NCI-H526 (cell line): Measurements from ENCODE around the gene PORCN.

Experiments
- DNase-seq, 2 experiments: peaks; one replicate each; lab custom pipeline; 2025; lab: John Stamatoyannopoulos, UW

PORCN gene

DNA sequence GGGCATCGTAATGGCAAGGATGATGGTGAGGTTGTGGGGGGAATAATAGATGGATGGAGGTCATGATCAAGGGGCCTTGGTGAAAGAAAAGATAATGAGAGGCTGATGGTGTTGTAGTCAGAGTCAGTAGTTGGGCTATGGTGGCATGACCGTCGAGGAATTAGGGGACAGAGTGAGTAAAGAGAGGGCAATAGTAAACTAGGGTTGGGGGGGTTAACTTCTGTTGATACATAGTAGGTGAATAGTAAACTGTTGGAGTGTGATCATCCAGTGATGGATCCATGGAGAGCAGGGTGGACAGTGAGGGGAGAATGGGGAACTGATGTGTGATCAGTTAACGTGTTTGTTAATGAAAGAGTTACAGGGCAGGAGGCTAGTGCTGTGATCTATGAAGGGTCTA, 31.9 kb upstream of the PORCN start:
- no peak for DNase-seq

DNA sequence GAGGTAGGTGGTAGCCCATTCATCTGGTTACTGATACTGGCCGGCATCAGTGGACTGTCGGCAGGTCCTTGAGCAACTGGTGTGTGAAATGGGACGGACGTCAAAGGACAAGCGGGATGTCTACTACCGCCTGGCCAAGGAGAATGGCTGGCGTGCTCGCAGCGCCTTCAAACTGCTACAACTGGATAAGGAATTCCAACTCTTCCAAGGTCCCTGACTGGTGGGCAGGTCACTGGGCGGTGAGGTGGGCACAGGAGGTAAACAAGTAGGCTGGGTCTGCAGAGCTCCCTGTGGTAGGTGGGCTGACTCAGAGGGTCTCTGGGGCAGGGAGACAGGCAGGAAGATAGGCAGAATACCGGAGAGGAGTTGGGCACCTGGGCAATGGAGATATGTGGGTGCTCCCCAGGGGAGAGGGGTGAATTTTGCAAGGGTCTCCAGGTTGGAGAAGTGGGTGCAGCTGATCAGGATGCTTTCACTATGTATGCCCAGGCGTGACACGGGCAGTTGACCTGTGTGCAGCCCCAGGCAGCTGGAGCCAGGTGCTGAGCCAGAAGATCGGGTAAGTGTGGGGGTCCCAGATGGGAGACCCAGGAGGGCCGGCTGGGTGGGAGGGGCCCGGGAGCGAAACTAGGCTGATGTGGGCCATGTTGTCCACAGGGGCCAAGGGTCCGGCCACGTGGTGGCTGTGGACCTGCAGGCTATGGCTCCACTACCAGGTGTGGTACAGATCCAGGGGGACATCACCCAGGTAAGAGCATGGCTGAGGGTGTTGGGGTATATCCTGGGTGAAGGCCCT, 30.6 kb upstream of the PORCN start:
- DNase-seq, result no peak

DNA sequence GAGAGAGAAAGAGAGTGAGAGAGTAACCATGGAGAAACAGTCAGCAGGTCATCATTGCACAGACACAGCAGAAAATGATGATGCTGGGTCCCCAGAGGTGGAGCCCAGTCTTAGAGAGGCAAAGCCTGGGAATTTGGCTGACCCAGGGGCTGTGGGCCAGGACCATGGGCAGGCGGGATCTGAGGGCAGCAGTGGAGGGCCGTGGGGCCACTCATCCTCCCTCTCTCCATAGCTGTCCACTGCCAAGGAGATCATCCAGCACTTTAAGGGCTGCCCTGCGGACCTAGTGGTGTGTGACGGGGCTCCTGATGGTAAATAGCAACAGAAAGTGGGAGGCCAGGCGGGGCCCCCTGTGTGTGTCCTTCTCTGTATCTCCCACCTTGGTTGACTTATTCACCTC, 30.0 kb upstream of the PORCN start:
- DNase-seq, result no peak

DNA sequence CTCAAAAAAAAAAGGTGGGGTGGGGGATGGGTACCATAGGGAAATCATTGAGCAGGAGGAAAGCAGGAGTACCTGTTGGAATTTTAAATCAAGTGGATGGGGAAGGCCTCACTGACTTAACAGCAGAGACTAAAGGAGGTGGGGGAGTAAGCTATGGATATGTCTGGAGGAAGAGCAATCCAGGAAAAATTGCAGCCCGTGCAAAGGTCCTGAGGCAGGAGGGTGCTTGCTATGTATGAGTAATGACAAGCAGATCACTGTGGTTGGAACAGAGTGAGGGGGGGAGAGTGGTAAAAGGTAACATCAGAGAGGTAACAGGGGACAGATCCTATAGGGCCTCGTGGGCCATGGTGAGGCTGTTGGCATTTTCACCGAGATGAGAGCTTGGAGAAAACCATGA, 28.6 kb upstream of the PORCN start:
- no peak for DNase-seq

DNA sequence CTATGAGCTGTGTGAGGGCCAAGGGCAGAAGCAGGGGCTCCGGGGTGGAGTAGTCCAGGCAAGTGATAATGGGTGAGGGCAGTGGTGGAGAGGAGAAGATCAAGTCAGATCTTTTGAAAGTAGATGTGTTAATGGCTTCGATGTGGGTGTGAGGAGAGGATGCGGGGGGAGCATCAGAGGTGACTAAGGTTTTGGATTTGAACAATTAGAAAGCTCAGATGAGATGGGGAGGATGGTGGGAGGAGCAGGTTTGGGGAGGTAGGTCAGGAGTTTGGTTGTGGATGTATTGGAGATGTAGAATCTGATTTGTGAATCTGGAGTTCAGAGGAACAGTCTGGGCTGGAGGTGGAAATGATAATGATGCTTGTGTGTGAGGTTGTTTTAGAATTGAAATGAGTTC, 28.2 kb upstream of the PORCN start:
- no peak for DNase-seq

DNA sequence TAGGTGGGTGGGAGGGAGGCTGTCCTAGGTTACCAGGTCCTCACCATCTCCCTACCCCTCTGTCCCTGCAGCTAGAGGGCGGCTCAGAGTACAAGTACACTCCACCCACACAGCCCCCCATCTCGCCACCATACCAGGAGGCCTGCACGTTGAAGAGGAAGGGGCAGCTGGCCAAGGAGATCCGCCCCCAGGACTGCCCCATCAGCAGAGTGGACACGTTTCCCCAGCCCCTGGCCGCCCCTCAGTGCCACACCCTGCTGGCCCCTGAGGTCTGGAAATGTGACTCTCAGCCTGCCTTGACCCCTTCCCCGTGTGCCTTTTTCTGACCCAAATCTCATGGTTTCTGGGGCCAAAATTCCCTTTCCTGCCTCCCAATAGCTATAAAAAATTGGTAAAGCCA, 26.3 kb upstream of the PORCN start:
- DNase-seq, result no peak

DNA sequence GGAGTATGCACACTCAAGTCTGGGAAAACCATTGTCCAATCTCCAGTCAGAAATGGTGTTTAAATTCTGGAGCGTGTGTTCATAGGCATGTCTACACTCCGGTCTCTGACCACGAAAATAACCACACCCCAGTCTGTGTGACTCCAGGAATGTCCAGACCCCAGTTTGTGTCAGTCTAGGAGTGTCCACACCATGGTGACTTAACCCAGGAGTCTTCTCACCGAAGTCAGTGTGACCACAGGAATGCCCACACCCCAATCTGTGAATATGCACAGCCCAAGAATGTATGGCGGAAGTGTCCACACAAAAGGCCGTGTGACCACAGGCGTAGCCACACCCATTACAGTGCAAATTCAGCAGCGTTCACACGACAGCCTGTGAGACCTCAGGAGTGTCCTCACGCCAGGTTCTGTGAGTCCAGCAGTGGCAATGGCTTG, 21.4 kb upstream of the PORCN start:
- DNase-seq, result no peak

DNA sequence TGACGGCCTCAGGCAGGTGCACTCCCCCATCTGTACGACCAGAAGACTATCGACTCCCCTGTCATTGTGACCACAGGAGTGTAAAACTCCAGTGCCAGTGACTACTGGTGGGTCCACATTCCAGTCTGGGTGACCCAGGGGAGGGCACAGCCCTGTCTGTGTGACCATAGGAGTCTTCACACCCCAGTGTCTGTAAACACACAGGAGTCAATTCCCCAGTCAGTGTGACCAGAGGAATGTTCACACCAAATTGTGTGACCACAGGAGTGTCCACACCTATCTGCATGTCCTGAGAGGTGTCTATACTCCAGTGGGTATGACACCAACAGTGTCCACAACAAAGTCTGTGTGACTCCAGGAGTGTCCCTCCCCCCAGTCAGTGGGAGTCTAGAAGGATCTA, 20.8 kb upstream of the PORCN start:
- no peak for DNase-seq

DNA sequence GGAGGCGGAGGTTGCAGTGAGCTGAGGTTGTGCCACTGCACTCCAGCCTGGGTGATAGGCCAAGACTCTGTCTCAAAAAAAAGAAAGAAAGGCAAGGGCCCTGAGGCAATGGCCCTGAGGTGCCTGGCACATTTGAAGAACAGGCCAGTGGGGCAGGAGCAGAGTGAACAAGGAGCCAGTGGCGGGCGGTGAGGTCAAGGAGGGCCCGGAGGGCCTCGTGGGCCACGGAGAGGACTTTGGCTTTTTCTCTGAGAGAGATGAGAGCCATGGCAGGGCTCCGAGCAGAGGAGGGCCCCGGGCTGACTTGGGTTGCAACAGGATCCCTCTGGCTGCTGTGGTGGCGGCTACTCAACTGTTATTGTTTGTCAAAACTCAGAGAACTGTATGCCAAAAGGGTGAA, 19.5 kb upstream of the PORCN start:
- DNase-seq, result no peak

DNA sequence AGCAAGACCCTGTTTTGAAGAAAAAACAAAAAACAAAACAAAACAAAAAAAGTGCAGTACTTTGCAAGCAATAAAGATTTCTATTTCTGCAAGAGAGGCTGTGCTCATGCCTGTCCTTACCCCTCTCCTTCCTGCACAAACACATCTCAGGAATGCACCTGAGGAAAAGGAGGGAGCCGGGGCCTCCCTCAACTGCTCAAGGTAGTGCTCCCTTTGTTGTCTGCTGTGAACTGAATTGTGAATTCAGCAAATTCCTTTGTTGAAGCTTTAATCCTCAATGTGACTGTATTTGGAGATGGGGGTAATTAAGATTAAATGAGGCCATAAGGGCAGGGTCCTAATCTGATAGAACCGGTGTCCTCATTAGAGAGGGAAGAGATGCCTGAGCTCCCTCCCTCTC, 18.9 kb upstream of the PORCN start:
- DNase-seq, result no peak

DNA sequence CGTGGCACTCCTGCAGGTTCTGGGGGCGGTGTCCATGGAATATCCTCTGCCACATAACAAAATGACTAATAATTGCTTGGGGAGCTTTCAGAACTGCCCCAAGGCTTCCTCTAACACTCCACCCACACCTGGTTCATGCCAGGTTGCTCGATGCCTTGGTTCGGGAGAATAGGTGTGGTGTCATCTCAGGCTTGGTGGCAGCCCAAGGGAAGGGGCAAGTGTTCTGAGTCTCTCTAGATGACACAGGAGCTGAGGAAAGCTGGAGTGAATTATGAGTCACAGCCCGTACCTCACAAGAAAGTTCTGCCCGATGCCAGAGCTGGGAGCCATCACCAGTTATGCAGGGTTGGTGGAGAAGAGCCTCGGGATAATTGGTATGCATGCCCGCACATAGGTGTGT, 18.1 kb upstream of the PORCN start:
- no peak for DNase-seq

DNA sequence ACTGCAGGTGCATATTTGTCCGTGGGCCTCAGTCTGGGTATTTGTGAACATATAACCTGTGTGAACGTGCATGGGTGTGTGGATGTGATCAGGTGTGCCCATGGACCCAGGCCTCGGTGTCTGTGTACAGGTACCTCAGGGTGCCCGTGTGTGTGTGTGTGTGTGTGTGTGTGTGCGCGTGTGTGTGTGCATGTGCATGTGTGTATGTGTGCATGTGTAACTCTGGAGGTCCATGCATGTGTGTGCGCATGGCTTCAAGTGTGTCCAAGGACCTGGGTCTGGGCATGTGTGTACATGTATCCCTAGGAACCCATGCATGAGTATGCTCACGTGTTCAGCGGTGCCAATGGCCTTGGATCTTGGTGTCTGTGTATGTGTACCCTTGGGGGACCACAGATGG, 17.0 kb upstream of the PORCN start:
- no peak for DNase-seq

DNA sequence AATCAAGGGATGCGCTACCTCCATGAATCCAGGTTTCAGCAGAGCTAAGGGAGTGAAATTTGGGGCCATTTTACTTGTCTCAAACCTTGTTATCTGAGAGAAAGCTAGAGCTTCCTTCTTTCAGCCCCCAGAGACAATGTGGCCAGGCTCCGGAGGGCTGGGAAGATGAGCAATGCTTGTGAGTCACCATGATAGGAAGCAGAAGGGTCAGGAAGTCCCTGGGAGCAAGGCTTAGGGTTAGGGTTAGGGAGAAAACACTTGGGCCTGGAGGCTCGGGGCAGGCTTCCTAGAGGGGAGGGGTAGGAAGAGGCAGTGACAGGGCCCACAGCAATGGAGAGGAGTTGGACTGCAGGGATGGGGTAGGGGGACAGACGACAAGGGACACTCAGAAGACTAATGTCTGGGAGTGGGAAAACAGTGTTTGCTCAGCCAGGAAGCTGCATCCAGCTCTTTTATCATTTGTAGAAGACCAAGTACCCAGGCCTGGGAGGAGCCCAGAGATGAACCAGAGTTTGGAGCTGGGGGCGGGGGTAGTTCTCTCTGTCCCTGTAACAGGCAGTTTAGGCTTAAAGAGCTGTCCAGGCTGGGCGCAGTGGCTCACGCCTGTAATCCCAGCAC, 16.4 kb upstream of the PORCN start:
- DNase-seq, result no peak

DNA sequence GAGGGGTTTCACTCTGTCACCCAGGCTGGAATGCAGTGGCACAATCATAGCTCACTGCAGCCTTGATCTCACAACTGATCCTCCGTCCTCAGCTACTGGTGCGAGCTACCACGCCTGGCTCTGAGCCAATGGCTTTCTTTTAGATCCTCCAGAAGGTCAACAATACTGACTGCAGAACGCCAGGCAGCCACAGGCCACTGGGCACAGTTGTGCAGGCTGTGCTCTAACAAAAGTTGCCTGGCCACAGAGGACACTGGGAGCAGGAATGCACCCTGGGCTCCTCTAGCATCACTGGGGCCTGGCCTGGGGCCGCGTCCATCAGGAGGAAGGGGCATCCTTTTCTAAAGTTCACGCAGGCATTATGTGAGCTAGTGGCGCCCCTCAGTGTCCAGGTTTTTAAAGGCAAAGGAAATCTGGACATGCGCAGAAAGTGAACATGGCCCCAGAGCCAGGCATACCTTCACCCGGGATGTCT, 14.9 kb upstream of the PORCN start:
- DNase-seq, result peak in 1 of 2 experiments; percentile 64

DNA sequence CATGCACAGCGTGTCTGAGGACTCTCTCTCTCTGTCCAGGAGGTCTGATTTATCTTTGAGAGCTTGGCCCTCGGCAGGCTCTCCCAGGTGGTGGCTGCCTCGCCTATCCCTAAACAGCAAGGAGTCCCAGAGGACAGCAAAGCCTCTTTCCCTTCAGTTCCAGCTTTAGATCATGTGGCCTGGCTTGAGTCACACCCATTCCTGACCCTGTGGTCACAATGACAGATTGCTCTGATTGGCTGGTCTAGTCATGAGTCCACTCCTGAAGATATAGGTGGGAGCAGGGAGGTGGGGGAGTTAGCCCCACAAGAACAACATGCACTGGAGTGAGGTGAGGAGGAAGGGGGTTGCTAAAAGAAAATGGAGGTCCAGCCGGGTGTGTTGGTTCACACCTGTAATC, 12.1 kb upstream of the PORCN start:
- DNase-seq, result no peak

DNA sequence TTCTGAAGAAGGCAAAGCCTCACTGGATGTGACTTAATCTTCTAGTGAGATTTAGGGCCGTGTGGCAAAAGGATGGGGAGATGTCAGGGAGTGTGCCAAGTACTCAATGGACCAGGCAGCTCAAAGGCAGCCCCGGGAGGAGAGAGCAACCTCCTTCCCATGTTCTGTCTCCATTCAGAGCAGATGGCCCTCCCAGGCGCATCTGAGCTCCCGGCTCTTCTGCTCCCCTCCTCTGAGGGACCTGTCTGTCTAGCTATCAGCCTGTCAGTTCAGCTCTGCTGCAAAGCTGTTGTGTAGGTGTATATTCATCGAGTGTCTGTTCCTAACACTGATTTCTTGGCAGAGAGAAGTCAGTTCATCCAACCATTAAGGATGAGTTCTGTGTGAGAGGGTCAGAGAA, 10.9 kb upstream of the PORCN start:
- DNase-seq, result no peak

DNA sequence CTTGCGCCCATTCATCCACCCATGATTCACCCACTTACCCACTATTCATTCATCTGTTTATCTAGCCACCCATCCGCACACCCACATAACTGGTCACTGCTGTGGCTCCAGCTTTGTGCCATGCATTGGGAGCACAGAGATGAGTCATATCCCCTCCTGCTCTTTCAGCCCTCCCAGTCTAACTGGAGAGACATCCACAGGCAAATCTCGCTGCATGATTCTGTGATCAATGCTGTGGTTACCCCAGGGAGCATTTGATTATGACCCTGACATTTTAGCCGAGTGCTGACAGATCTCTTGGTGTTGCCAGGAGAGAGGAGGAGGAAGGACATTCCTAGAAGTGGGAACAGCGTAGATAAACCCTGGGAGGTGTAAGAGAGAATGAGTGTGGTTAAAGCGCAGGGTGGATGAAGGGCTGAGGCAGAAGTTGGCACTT, 10.4 kb upstream of the PORCN start:
- DNase-seq, result no peak

DNA sequence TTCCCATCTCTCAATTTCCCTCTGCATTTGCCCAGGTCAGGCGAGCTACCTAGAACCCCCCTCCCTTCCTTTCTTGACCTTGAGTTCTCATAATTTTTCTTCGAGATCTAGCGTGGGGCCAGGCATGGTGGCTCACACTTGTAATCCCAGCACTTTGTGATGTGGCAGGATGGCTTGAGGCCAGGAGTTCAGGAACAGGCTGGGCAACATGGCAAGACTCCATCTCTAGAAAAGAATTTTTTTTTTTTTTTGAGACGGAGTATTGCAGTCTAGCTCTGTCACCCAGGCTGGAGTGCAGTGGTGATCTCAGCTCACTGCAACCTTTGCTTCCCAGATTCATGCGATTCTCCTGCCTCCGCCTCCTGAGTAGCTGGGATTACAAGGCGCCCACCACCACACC, 4.5 kb upstream of the PORCN start:
- DNase-seq, result no peak

DNA sequence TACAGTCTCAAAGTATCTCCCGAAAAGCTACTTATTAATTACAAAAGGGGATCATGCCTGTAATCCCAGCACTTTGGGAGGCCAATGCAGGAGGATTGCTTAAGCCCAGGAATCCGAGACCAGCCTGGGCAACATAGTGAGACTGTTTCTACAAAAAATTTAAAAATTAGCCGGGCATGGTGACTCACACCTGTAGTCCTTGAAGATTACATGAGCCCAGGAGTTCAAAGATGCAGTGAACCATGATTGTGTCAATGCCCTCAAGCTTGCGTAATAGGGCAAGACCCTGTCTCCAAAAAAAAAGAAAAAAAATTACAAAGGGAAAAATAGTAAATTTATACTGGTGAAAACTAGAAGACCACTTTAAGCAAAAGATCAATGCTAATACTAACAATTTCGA, 3.3 kb upstream of the PORCN start:
- no peak for DNase-seq

DNA sequence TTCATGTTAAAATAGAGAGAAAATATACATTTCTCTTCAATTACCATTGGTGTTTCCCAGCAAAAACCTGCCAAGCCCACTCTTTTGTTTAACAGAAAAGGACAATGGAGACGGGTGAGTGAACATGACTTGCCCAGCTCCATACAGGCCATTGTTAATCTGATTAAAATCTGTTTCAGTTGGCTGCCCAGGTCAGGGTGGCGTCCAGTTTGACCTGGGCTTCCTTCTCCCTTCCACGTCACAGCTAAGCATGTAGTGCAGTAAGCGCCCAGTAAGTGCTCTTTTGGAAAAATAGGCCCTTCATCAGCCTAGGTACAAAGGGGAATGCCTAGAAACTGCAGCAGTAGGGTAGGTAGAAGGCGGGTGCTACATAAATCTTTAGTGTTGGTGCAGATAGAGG, 1.5 kb upstream of the PORCN start:
- DNase-seq, result no peak

DNA sequence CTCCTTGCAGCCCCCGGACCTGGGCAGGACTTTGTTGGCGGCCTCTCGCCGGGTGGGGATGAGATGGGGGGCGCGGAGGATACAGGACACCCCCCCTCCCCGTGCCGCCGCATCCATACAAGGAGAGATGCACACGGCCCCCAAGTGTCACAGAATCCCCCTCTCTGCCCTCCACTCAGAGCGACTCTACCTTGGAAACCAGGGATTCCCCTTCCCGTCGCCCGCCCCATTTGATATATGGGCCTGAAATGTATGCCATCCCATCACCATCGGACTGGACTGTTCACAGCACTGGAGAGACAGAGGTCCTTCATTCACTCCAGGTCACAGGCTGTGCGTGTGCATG, 426 bp downstream of the PORCN start:
- DNase-seq, result peak in 1 of 2 experiments; percentile 8

DNA sequence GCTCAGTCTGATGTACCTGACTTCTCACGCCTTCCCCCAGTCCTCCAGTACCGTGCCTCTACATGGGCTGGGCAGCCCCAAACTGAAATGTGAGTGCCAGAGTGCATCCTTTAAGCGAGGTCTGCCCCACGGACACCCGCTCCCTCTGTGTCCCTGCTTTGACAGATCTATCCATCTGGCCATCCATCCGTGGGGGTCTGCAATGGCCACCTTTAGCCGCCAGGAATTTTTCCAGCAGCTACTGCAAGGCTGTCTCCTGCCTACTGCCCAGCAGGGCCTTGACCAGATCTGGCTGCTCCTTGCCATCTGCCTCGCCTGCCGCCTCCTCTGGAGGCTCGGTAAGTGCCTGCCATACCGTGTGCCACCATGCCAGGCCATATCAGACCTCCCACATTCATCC, 827 bp downstream of the PORCN start:
- no peak for DNase-seq

DNA sequence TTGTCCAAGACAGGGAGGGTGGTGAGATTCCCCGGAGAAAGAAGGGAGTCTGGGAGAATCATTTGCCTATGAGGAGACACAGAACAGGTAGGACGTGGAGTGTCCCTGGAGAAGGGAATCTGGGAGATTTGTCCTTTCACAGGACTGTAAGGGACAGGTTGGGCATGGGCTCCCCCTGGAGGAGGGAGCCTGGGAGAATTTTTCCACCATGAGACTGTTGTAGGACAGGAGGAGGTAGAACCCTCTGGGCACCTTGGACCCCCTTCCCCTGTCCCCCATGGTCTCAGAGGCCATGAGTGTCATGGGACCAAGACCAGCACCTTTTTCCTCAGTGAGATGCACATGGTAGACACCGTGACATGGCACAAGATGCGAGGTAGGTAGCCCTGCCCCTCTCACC, 2.8 kb downstream of the PORCN start:
- peak in 1 of 2 experiments; percentile 30 for DNase-seq

DNA sequence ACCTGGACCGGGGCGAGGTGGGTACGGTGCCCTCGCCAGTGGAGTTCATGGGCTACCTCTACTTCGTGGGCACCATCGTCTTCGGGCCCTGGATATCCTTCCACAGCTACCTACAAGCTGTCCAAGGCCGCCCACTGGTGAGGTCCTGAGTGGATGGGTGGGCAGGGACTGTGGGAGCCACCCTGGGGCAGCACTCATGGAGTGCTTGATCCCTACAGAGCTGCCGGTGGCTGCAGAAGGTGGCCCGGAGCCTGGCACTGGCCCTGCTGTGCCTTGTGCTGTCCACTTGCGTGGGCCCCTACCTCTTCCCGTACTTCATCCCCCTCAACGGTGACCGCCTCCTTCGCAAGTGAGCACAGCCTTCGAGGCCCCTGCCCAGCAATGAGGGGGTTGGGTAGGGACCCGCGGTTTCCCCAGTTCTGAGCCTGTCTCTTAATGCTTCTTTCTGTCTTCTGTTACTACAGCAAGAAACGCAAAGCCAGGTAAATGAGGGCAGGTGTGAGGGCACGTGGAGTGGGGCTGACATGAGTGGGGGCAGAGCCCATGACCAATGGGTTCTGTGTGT, 3.7 kb downstream of the PORCN start:
- no peak for DNase-seq
